A549 (cell line): ENCODE measurements around the gene TIMM50. TPM values are rescaled to one million over a fixed set of nuclear protein-coding genes. Genes with fewer than 3 reads are reported as not detected.

Source experiments
- BCL3 ChIP-seq: fragments of >200 bp; sonication (Bioruptor Twin); formaldehyde crosslinking; IDR thresholded peaks from 3 replicates; pipeline ENCODE4 v1.6.1; 2016
- BHLHE40 ChIP-seq: IDR thresholded peaks from 2 replicates; pipeline ENCODE4 v1.6.1; 2012; ENCODE audit warnings: low read depth, low read length, inconsistent platforms
- CEBPB ChIP-seq, 2 experiments: fragments of >200 bp in 1 of 2; sonication (Bioruptor Twin) in 1 of 2; formaldehyde crosslinking in 1 of 2; IDR thresholded peaks; 2 replicates each; pipeline ENCODE4 v1.6.1; 2012 to 2016
- CHD4 ChIP-seq: fragments of 200-600 bp; sonication (generic); IDR thresholded peaks from 2 replicates; pipeline ENCODE4 v1.6.1; 2016; ENCODE audit warnings: antibody characterized with exemption, mild to moderate bottlenecking, borderline replicate concordance
- ELK1 ChIP-seq: fragments of 150-350 bp; IDR thresholded peaks from 2 replicates; pipeline ENCODE4 v1.6.1; 2014; ENCODE audit warnings: low read depth, mild to moderate bottlenecking, low read length
- EP300 ChIP-seq, 2 experiments: fragments of >200 bp; sonication (Bioruptor Twin); formaldehyde crosslinking; IDR thresholded peaks; 2 replicates in 1 of 2; 3 replicates in 1 of 2; pipeline ENCODE4 v1.6.1; 2016 to 2017
- ESRRA ChIP-seq: fragments of 150-350 bp; IDR thresholded peaks from 2 replicates; pipeline ENCODE4 v1.6.1; 2014; ENCODE audit warnings: mild to moderate bottlenecking, low read length, borderline replicate concordance
- FOSB ChIP-seq: fragments of 250-450 bp; sonication (Bioruptor Pico); IDR thresholded peaks from 2 replicates; pipeline ENCODE4 v1.5.0; 2020; ENCODE audit warnings: mild to moderate bottlenecking, moderate library complexity
- GATA3 ChIP-seq: IDR thresholded peaks from 2 replicates; pipeline ENCODE4 v1.6.1; 2012; ENCODE audit warnings: borderline replicate concordance
- HEYL ChIP-seq: fragments of 250-450 bp; sonication (Bioruptor Pico); IDR thresholded peaks from 2 replicates; pipeline ENCODE4 v1.8.0; 2021; ENCODE audit warnings: mild to moderate bottlenecking, moderate library complexity
- HMGXB4 ChIP-seq: fragments of 250-450 bp; sonication (Bioruptor Pico); IDR thresholded peaks from 2 replicates; pipeline ENCODE4 v1.5.0; 2021; ENCODE audit warnings: mild to moderate bottlenecking, moderate library complexity, borderline replicate concordance
- MYC ChIP-seq: IDR thresholded peaks from 2 replicates; pipeline ENCODE4 v1.6.1; 2012; ENCODE audit warnings: mild to moderate bottlenecking, inconsistent platforms, low read length, improper control_type of control experiment, borderline replicate concordance
- NFE2L2 ChIP-seq: fragments of 150-350 bp; conservative IDR thresholded peaks from 2 replicates; pipeline ENCODE4 v1.6.1; 2014; ENCODE audit warnings: low read length
- NPAS2 ChIP-seq: fragments of 250-450 bp; sonication (Bioruptor Pico); IDR thresholded peaks from 2 replicates; pipeline ENCODE4 v1.8.0; 2022; ENCODE audit warnings: mild to moderate bottlenecking, moderate library complexity, borderline replicate concordance
- NR3C1 ChIP-seq: fragments of >200 bp; sonication (Bioruptor Twin); formaldehyde crosslinking; IDR thresholded peaks from 3 replicates; pipeline ENCODE4 v1.6.1; 2017
- PBX3 ChIP-seq: IDR thresholded peaks from 2 replicates; pipeline ENCODE4 v1.6.1; 2012
- POLR2A ChIP-seq: IDR thresholded peaks from 2 replicates; pipeline ENCODE4 v1.6.1; 2012; ENCODE audit warnings: mild to moderate bottlenecking, low read length
- POLR2AphosphoS2 ChIP-seq: conservative IDR thresholded peaks from 2 replicates; pipeline ENCODE4 v1.6.1; 2012; ENCODE audit warnings: low read length, improper control_type of control experiment, inconsistent platforms
- RAD21 ChIP-seq, 2 experiments: fragments of >200 bp in 1 of 2; sonication (Bioruptor Twin) in 1 of 2; formaldehyde crosslinking in 1 of 2; IDR thresholded peaks in 1 of 2; conservative IDR thresholded peaks in 1 of 2; 2 replicates in 1 of 2; 3 replicates in 1 of 2; pipeline ENCODE4 v1.6.1; 2012 to 2018; ENCODE audit warnings: inconsistent platforms in 1 of 2
- RARB ChIP-seq: fragments of 250-450 bp; sonication (Bioruptor Pico); IDR thresholded peaks from 2 replicates; pipeline ENCODE4 v1.8.0; 2021; ENCODE audit warnings: mild to moderate bottlenecking, moderate library complexity
- RCOR1 ChIP-seq: fragments of 150-350 bp; IDR thresholded peaks from 2 replicates; pipeline ENCODE4 v1.6.1; 2014; ENCODE audit warnings: antibody characterized with exemption, low read length, low read depth
- TP53 ChIP-seq: fragments of 250-450 bp; sonication (Bioruptor Pico); IDR thresholded peaks from 2 replicates; pipeline ENCODE4 v1.5.0; 2021; ENCODE audit warnings: mild to moderate bottlenecking, moderate library complexity
- ZFP36 ChIP-seq: fragments of 450-650 bp; IDR thresholded peaks from 2 replicates; pipeline ENCODE4 v1.6.1; 2014; ENCODE audit warnings: borderline replicate concordance; ENCODE audit not compliant: partially characterized antibody
- ZNF302 ChIP-seq: fragments of 250-450 bp; sonication (Bioruptor Pico); IDR thresholded peaks from 2 replicates; pipeline ENCODE4 v1.9.0; 2021; ENCODE audit warnings: inconsistent platforms, mild to moderate bottlenecking, moderate library complexity
- ZSCAN20 ChIP-seq: fragments of 250-450 bp; sonication (Bioruptor Pico); IDR thresholded peaks from 2 replicates; pipeline ENCODE4 v1.8.0; 2022; ENCODE audit warnings: mild to moderate bottlenecking, moderate library complexity
- polyA plus RNA-seq, 4 experiments: library from polyadenylated mRNA; depleted of rRNA in 3 of 4; stranded (reverse); fragments of >200 nt; fragmentation: RNase III in 1 of 4; extraction: RNeasy Plus Mini Kit Qiagen cat#74134 plus additional on column Dnase treatment in 1 of 4; gene quantifications; 2 replicates in 3 of 4; 3 replicates in 1 of 4; pipeline ENCODE4 v1.2.3, GENCODE V29; 2011 to 2017

TIMM50 gene
- polyA plus RNA-seq, 2 of the 4 experiments (the other 2 are of a cell fraction), result 204 to 234 TPM

GRCh38 chr19:39502640-39503417 lies 22.2 kb downstream of the TIMM50 start (continued):
- no peak for TF ChIP-seq PBX3
- TF ChIP-seq TP53, result peak; percentile 93
- peak; percentile 16; the same call in 1 of the 2 replicates for TF ChIP-seq BHLHE40
- TF ChIP-seq CEBPB (IDR thresholded peaks at IDR 0.05), result no peak
- TF ChIP-seq FOSB (CRISPR knock-in tag), result no peak
- TF ChIP-seq HEYL, result peak; percentile 73; the same call in 1 of the 2 replicates
- no peak for TF ChIP-seq RARB
- TF ChIP-seq ESRRA, result no peak; the same call in 1 of the 2 replicates
- TF ChIP-seq CHD4, result no peak
- no peak for TF ChIP-seq ZFP36
- no peak for TF ChIP-seq POLR2AphosphoS2
- TF ChIP-seq RCOR1, result no peak
- TF ChIP-seq NPAS2 (CRISPR knock-in tag), result peak; percentile 53; the same call in 1 of the 2 replicates
- TF ChIP-seq GATA3, result no peak; the same call in 1 of the 2 replicates
- no peak for TF ChIP-seq NFE2L2
- no peak for TF ChIP-seq NR3C1
- TF ChIP-seq ZNF302 (CRISPR knock-in tag), result no peak
- TF ChIP-seq HMGXB4 (CRISPR knock-in tag), result no peak
- peak in 1 of 2 experiments; percentile 58; a peak in 4 of 5 replicates for TF ChIP-seq RAD21 (conservative IDR thresholded peaks at IDR 0.05 in 1 of 2, IDR thresholded peaks at IDR 0.05 in 1 of 2)
- no peak for TF ChIP-seq EP300 (IDR thresholded peaks at IDR 0.05)
- TF ChIP-seq POLR2A, result no peak
- peak; percentile 94 for TF ChIP-seq MYC
- TF ChIP-seq BCL3, result no peak
- peak; percentile 76; the same call in 1 of the 2 replicates for TF ChIP-seq ZSCAN20 (CRISPR knock-in tag)
- no peak for TF ChIP-seq ELK1
